ENCODE measurements around the gene MKX. TPM values are rescaled to one million over a fixed set of nuclear protein-coding genes. Genes with fewer than 3 reads are reported as not detected.

Gene MKX
- total RNA-seq, 1 experiment from 2014 or later, result not detected

- DNase-seq (ENCODE audit: low read depth, low spot score) (no peak), ATAC-seq (no peak)
- Histone ChIP-seq H3K9me3 (ENCODE audit: control insufficient read depth, insufficient read depth, low read depth, low read length) (no peaks in the 10 kb centered on the region), H3K27me3 (ENCODE audit: control insufficient read depth, insufficient read depth, low read length) (no peaks in the 10 kb centered on the region), H3K4me3 (ENCODE audit: low read depth in 2 of 2, low read length in 2 of 2) (no peak overlapping the region), H3K36me3 (ENCODE audit: control insufficient read depth, insufficient read depth, low read length) (no peaks in the 10 kb centered on the region), H3K4me1 (ENCODE audit: control insufficient read depth, insufficient read depth, low read length) (no peaks in the 10 kb centered on the region), H3K27ac (ENCODE audit: low read length) (no peak overlapping the region)
- ChIA-PET CTCF (no interaction called here), POLR2A (no interaction called here)
- intact Hi-C loops (cut with micrococcal nuclease; ENCODE audit: unreplicated experiment), result no loop called here
- no peak for TF ChIP-seq TCF7L2 (IDR thresholded peaks at IDR 0.05; ENCODE audit: low read depth, low read length)
- no peak for TF ChIP-seq POLR2AphosphoS5 (IDR thresholded peaks at IDR 0.05; ENCODE audit: low read depth, low read length)
- TF ChIP-seq, protein P1, sequence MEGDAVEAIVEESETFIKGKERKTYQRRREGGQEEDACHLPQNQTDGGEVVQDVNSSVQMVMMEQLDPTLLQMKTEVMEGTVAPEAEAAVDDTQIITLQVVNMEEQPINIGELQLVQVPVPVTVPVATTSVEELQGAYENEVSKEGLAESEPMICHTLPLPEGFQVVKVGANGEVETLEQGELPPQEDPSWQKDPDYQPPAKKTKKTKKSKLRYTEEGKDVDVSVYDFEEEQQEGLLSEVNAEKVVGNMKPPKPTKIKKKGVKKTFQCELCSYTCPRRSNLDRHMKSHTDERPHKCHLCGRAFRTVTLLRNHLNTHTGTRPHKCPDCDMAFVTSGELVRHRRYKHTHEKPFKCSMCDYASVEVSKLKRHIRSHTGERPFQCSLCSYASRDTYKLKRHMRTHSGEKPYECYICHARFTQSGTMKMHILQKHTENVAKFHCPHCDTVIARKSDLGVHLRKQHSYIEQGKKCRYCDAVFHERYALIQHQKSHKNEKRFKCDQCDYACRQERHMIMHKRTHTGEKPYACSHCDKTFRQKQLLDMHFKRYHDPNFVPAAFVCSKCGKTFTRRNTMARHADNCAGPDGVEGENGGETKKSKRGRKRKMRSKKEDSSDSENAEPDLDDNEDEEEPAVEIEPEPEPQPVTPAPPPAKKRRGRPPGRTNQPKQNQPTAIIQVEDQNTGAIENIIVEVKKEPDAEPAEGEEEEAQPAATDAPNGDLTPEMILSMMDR (IDR thresholded peaks at IDR 0.05), result no peak
- TF ChIP-seq, protein P2, sequence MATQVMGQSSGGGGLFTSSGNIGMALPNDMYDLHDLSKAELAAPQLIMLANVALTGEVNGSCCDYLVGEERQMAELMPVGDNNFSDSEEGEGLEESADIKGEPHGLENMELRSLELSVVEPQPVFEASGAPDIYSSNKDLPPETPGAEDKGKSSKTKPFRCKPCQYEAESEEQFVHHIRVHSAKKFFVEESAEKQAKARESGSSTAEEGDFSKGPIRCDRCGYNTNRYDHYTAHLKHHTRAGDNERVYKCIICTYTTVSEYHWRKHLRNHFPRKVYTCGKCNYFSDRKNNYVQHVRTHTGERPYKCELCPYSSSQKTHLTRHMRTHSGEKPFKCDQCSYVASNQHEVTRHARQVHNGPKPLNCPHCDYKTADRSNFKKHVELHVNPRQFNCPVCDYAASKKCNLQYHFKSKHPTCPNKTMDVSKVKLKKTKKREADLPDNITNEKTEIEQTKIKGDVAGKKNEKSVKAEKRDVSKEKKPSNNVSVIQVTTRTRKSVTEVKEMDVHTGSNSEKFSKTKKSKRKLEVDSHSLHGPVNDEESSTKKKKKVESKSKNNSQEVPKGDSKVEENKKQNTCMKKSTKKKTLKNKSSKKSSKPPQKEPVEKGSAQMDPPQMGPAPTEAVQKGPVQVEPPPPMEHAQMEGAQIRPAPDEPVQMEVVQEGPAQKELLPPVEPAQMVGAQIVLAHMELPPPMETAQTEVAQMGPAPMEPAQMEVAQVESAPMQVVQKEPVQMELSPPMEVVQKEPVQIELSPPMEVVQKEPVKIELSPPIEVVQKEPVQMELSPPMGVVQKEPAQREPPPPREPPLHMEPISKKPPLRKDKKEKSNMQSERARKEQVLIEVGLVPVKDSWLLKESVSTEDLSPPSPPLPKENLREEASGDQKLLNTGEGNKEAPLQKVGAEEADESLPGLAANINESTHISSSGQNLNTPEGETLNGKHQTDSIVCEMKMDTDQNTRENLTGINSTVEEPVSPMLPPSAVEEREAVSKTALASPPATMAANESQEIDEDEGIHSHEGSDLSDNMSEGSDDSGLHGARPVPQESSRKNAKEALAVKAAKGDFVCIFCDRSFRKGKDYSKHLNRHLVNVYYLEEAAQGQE (IDR thresholded peaks at IDR 0.05; ENCODE audit: insufficient read depth in 1 of 2, low read depth in 2 of 2, low read length in 1 of 2), result no peak
- TF ChIP-seq SIN3A (IDR thresholded peaks at IDR 0.05; ENCODE audit: borderline replicate concordance, insufficient read depth, low read depth, low read length), result no peak
- in situ Hi-C loops (cut with HindIII; ENCODE audit: low pct_unique_long_range_greater_than_20kb, low sequenced_read_pairs), result no loop called here
- no TSS peak for BruUV-seq (replicated peaks)
These were observed 24.6 kb upstream of the MKX start for GRCh38 chr10:27770181-27770580.

DNA sequence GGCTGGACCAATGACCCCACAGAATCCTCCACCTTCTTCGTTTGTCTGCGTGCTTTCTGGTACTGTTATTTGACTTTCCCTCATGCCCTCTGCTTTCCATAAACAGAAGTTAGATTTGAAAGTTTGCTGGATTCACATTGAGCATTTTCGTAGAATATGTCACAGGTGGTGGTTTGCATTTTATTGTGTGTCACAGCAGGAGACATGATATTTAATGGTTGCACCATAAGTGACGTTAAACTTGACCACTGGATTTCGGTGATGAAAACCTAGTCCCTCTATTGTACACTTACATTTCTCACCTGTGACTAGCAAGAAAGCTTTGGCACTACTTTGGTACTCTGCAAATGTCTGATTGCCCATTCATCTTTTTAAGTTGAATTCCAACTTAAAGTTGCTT is 15.2 kb upstream of the MKX start:
- intact Hi-C loops (cut with micrococcal nuclease; ENCODE audit: unreplicated experiment), result no loop called here
- POLR2A ChIA-PET, result no interaction called here
- Histone ChIP-seq H3K4me3 (ENCODE audit: low read depth in 2 of 2, low read length in 2 of 2) (no peak overlapping the region), H3K4me1 (ENCODE audit: control insufficient read depth, insufficient read depth, low read length) (no peaks in the 10 kb centered on the region), H3K36me3 (ENCODE audit: control insufficient read depth, insufficient read depth, low read length) (no peaks in the 10 kb centered on the region), H3K27me3 (ENCODE audit: control insufficient read depth, insufficient read depth, low read length) (no peaks in the 10 kb centered on the region), H3K27ac (ENCODE audit: low read length) (no peak overlapping the region), H3K9me3 (ENCODE audit: control insufficient read depth, insufficient read depth, low read depth, low read length) (no peaks in the 10 kb centered on the region)
- ATAC-seq, result no peak
- CTCF ChIA-PET, result no interaction called here
- no peak for DNase-seq (ENCODE audit: low read depth, low spot score)
- BruUV-seq (replicated peaks), result no TSS peak
- in situ Hi-C loops (cut with HindIII; ENCODE audit: low pct_unique_long_range_greater_than_20kb, low sequenced_read_pairs), result no loop called here
- TF ChIP-seq SIN3A (IDR thresholded peaks at IDR 0.05; ENCODE audit: borderline replicate concordance, insufficient read depth, low read depth, low read length) (no peak), TCF7L2 (IDR thresholded peaks at IDR 0.05; ENCODE audit: low read depth, low read length) (no peak), POLR2AphosphoS5 (IDR thresholded peaks at IDR 0.05; ENCODE audit: low read depth, low read length) (no peak)

- H3K4me1 ChIP-seq (ENCODE audit: control insufficient read depth, insufficient read depth, low read length), result no peaks in the 10 kb centered on the region
- ChIA-PET POLR2A (no interaction called here), CTCF (no interaction called here)
- intact Hi-C loops (cut with micrococcal nuclease; ENCODE audit: unreplicated experiment), result no loop called here
- DNase-seq (ENCODE audit: low read depth, low spot score) (no peak), ATAC-seq (no peak)
- no peak overlapping the region for H3K27ac ChIP-seq (ENCODE audit: low read length)
- no peak overlapping the region for H3K4me3 ChIP-seq (ENCODE audit: low read depth in 2 of 2, low read length in 2 of 2)
- in situ Hi-C loops (cut with HindIII; ENCODE audit: low pct_unique_long_range_greater_than_20kb, low sequenced_read_pairs), result no loop called here
- TF ChIP-seq TCF7L2 (IDR thresholded peaks at IDR 0.05; ENCODE audit: low read depth, low read length) (no peak), SIN3A (IDR thresholded peaks at IDR 0.05; ENCODE audit: borderline replicate concordance, insufficient read depth, low read depth, low read length) (no peak), POLR2AphosphoS5 (IDR thresholded peaks at IDR 0.05; ENCODE audit: low read depth, low read length) (no peak)
- TF ChIP-seq, protein P2 (IDR thresholded peaks at IDR 0.05; ENCODE audit: insufficient read depth in 1 of 2, low read depth in 2 of 2, low read length in 1 of 2), result no peak
- TF ChIP-seq, protein P1 (IDR thresholded peaks at IDR 0.05), result no peak
- H3K36me3 ChIP-seq (ENCODE audit: control insufficient read depth, insufficient read depth, low read length), result no peaks in the 10 kb centered on the region
- no peaks in the 10 kb centered on the region for H3K27me3 ChIP-seq (ENCODE audit: control insufficient read depth, insufficient read depth, low read length)
- H3K9me3 ChIP-seq (ENCODE audit: control insufficient read depth, insufficient read depth, low read depth, low read length), result no peaks in the 10 kb centered on the region
- no TSS peak for BruUV-seq (replicated peaks)
These were observed 14.1 kb upstream of the MKX start for GRCh38 chr10:27759483-27760272.

Data from Panc1 (cell line).